Measurements from ENCODE around the gene AMIGO1.

Gene AMIGO1

GRCh38 chr1:109541102-109541501, 31.6 kb upstream of the AMIGO1 start:
- Histone ChIP-seq H3K9me2 (replicated peaks; ENCODE audit: control insufficient read depth, low read length) (no peaks in the 10 kb centered on the region), H3K4me2 (ENCODE audit: low read length) (no peak overlapping the region), H4K20me1 (ENCODE audit: control insufficient read depth, insufficient read depth, low read depth, low read length) (no peaks in the 10 kb centered on the region), H3K9me3 (ENCODE audit: control insufficient read depth, insufficient read depth, low read length) (no peaks in the 10 kb centered on the region), H3K27me3 (ENCODE audit: control insufficient read depth, low read length) (peaks cover 11% of the 10 kb centered on the region; the same call in 1 of the 2 replicates), H3K27ac (ENCODE audit: low read depth, low read length) (no peak overlapping the region), H3K36me3 (ENCODE audit: control insufficient read depth, low read length) (no peaks in the 10 kb centered on the region), H3K79me2 (ENCODE audit: control insufficient read depth, low read length) (no peaks in the 10 kb centered on the region), H3K4me1 (ENCODE audit: control insufficient read depth, low read length) (no peaks in the 10 kb centered on the region), H3K4me3 (ENCODE audit: low read length) (no peak overlapping the region), H3F3A (ENCODE audit: control insufficient read depth, insufficient read depth) (no peaks in the 10 kb centered on the region)
- TF ChIP-seq, protein P1, sequence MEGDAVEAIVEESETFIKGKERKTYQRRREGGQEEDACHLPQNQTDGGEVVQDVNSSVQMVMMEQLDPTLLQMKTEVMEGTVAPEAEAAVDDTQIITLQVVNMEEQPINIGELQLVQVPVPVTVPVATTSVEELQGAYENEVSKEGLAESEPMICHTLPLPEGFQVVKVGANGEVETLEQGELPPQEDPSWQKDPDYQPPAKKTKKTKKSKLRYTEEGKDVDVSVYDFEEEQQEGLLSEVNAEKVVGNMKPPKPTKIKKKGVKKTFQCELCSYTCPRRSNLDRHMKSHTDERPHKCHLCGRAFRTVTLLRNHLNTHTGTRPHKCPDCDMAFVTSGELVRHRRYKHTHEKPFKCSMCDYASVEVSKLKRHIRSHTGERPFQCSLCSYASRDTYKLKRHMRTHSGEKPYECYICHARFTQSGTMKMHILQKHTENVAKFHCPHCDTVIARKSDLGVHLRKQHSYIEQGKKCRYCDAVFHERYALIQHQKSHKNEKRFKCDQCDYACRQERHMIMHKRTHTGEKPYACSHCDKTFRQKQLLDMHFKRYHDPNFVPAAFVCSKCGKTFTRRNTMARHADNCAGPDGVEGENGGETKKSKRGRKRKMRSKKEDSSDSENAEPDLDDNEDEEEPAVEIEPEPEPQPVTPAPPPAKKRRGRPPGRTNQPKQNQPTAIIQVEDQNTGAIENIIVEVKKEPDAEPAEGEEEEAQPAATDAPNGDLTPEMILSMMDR (IDR thresholded peaks at IDR 0.05; ENCODE audit: low read depth, low read length, poor library complexity, severe bottlenecking) = no peak
- TF ChIP-seq EZH2phosphoT487 (IDR thresholded peaks at IDR 0.05; ENCODE audit: borderline replicate concordance, low read length) = no peak

DNA sequence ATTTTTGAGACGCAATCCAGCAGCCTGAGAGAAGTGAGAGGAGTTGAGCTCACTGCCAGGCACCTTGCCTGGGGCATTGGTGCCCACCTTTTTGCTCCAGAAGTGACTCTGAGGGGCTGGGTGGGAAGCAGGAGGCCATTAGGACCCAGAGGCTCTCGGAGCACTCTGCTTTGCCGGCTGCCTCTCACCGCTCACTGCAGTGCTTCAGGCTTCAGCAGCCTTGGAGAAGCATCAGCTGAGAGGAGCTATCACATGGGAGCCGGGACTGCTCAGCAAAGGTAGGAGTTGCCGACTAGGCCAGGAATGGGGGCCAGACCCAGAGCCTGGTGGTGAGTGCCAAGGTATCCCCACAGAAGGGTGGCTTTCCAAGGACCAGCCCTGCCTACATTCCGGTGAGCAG, 30.1 kb upstream of the AMIGO1 start, which contains the start of gene GPR61:
TSS of gene GPR61 (plus strand) at position 197 of the 400 bp plus-strand sequence. CDS start 3,151 bp downstream, outside the sequence.
- Histone ChIP-seq H3K4me2 (ENCODE audit: low read length) (no peak within 1 kb of the TSS), H3K27ac (ENCODE audit: low read depth, low read length) (no peak within 1 kb of the TSS), H3F3A (ENCODE audit: control insufficient read depth, insufficient read depth) (no peaks in the 10 kb centered on the region)

DNA sequence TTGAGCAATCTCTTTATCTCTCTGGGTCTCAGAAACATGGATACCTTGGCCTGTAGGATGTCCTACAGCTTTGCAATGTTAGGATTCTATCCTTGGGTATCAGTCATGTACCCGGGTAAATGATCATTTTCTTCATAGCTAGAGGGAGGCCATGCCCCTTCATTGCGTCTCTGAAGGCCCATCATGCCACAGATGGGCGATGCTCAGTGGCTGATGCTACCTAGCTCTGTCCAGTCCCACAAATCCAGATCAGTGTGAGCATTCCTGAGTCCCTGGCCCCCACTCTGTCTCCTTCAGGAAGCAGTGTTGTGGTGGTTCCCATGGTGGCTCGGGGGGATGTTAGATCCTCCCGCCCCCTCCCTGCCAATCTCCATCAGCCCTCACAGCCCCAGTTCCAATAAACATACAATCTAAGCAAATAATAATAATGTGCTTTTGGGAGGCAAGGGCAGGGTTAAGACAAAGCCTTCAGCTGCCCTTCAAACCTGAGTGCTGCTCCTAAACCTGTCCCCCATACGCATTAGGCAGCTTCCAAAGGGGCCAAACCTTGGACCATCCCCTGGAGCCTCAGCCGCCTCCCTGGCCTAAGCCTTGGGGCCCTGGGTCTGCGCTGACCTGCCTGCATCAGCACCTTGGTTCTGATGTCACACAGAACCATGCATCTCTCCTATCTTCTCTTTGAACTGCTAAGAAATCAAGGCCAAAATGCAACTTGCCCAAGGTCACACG, 29.5 kb upstream of the AMIGO1 start:
- Histone ChIP-seq H3K9me2 (replicated peaks; ENCODE audit: control insufficient read depth, low read length) (no peaks in the 10 kb centered on the region), H3K27me3 (ENCODE audit: control insufficient read depth, low read length) (peaks cover 11% of the 10 kb centered on the region; the same call in 1 of the 2 replicates), H3K79me2 (ENCODE audit: control insufficient read depth, low read length) (no peaks in the 10 kb centered on the region), H3K4me2 (ENCODE audit: low read length) (no peak overlapping the region), H3K9me3 (ENCODE audit: control insufficient read depth, insufficient read depth, low read length) (no peaks in the 10 kb centered on the region), H3F3A (ENCODE audit: control insufficient read depth, insufficient read depth) (no peaks in the 10 kb centered on the region), H3K4me1 (ENCODE audit: control insufficient read depth, low read length) (no peaks in the 10 kb centered on the region), H3K4me3 (ENCODE audit: low read length) (no peak overlapping the region), H3K27ac (ENCODE audit: low read depth, low read length) (no peak overlapping the region), H4K20me1 (ENCODE audit: control insufficient read depth, insufficient read depth, low read depth, low read length) (no peaks in the 10 kb centered on the region), H3K36me3 (ENCODE audit: control insufficient read depth, low read length) (no peaks in the 10 kb centered on the region)
- no peak for TF ChIP-seq EZH2phosphoT487 (IDR thresholded peaks at IDR 0.05; ENCODE audit: borderline replicate concordance, low read length)
- TF ChIP-seq, protein P1 (IDR thresholded peaks at IDR 0.05; ENCODE audit: low read depth, low read length, poor library complexity, severe bottlenecking) = no peak

More for the DNA sequence above, 30.1 kb upstream of the AMIGO1 start, which contains the start of gene GPR61:
- TF ChIP-seq, protein P1 (IDR thresholded peaks at IDR 0.05; ENCODE audit: low read depth, low read length, poor library complexity, severe bottlenecking) = no peak
- TF ChIP-seq EZH2phosphoT487 (IDR thresholded peaks at IDR 0.05; ENCODE audit: borderline replicate concordance, low read length) = no peak
- no peaks in the 10 kb centered on the region for H3K9me2 ChIP-seq (replicated peaks; ENCODE audit: control insufficient read depth, low read length)
- no peaks in the 10 kb centered on the region for H3K36me3 ChIP-seq (ENCODE audit: control insufficient read depth, low read length)
- no peaks in the 10 kb centered on the region for H3K4me1 ChIP-seq (ENCODE audit: control insufficient read depth, low read length)
- H3K27me3 ChIP-seq (ENCODE audit: control insufficient read depth, low read length) = peaks cover 11% of the 10 kb centered on the region; the same call in 1 of the 2 replicates
- H4K20me1 ChIP-seq (ENCODE audit: control insufficient read depth, insufficient read depth, low read depth, low read length) = no peaks in the 10 kb centered on the region
- H3K9me3 ChIP-seq (ENCODE audit: control insufficient read depth, insufficient read depth, low read length) = no peaks in the 10 kb centered on the region
- H3K4me3 ChIP-seq (ENCODE audit: low read length) = no peak within 1 kb of the TSS
- no peaks in the 10 kb centered on the region for H3K79me2 ChIP-seq (ENCODE audit: control insufficient read depth, low read length)

Measured in DOHH2 (cell line).